Midbrain (tissue), 1 donor: ENCODE data around the gene SYCE3.

Source experiments
- DNase-seq: peaks from one replicate; lab custom pipeline; 2025; lab: John Stamatoyannopoulos, UW

Gene SYCE3

DNA sequence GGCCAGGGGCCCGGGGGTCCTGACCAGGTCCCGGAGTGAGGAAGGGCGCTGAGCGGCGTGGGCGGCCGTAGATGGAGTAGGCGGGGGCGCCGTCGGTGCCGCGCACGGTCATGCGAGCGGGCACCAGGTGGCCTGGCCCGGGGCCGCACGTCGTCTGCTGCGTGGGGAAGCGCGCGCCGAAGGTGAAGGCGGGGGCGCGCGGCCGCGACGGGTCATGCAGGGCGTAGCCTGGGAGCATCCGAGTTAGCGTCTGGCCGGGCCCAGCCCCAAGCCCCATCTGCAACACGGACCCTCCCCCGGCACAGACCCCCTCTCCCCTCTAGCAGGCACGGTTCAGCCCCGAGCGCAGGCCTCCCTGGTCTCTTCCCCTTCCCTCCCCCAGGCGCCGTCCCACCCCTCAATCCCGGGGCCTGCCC is 31.2 kb downstream of the SYCE3 start:
- no peak for DNase-seq

DNA sequence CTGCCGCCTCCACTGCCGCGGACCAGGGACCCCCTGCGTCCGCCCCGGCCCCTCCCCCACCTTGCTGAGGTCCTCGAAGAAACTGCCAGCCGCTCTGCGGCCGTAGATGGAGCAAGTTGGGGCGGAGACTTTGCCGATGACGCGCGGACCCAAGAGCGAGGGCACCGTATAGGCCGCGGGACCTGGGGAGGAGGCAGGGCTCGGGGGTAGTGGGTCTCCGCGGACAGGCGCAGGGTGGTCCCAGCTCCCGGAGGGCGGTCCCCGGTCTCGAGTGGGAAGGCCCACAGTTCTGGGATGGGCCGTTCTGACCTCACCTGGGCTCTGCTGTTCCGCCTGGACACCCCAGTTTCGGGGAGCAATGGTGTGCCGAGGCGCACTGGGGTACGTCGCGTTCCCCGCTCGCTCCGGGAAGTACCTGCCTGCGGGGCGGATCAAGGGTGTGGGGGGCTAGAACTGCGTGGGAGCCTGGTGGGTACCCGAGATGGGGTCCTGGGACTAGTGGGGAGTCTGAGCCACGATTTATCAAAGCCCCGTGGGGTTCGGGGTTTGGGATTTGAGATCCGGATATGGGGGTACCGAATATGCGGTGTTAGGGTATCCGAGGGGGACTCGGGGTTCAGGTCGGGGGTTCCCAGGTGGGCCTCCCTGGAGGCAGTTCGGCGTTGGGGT is 31.7 kb downstream of the SYCE3 start:
- DNase-seq: no peak

GRCh38 chr22:50530580-50530876 is 32.2 kb downstream of the SYCE3 start:
- DNase-seq: no peak

GRCh38 chr22:50529897-50530579 is 32.7 kb downstream of the SYCE3 start, which contains the start of gene TYMP:
Gene TYMP, minus strand, starts transcription at chr22:50530012. Its CDS starts 303 bp downstream, at chr22:50529709.
- DNase-seq: no peak

DNA sequence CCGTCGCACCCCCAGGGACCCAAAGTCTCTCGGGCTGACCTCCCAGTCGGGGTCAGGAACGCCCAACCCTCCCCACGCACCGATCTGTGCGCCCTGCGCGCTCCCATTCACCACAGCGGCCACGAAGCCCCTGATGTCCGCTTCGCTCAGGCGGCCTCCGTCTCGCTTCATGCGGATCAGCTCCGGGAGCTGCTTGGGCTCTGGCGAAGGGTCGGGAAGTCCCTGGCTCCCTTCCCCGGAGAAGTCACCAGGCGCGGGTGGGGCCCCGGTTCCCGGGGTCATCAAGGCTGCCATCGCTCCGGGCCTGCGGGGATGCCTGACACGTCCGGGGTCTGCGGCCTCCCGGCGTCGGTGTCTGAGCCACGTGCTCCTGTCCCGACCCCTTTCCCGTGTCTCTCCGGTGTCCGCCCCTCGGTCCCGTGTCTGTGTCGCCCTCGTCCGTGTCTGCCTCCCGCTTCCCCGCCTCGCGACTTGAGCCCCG is 33.3 kb downstream of the SYCE3 start:
- no peak for DNase-seq

DNA sequence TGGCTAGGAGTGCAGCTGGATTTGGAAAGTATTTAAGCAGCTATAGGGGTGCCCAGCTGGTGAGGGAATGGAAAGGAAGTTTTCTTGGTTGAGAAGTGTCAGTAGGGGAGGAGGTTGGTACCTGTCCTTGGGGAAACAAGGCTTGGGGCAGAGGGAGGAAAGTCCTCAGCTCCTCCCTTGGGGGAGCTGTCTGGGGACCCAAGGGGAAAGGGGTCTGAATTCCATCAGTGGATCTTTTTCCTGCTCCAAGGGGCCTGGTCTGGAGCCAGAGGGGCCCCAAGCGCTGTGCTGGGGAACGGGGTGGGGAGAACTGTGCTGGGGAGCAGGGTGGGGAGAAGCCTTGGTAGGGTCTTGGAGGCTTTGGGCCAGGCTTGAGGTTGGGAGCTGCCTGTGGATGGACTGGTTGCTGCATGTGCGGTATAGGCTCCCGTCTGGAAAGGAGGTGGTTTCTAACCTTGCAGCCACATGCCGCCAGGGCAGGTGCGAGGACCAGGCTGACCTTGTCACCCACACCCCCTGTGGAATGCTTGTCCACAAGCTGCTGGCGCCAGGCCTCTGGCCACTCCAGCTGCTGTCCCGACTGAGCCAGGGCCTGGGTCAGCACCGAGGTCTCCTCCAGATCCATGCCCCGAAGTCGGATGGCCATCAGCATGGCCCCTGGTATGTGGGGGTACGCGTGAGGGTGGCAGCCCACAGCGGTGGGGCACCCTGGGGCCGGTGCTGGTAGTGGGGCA is 33.9 kb downstream of the SYCE3 start:
- no peak for DNase-seq

DNA sequence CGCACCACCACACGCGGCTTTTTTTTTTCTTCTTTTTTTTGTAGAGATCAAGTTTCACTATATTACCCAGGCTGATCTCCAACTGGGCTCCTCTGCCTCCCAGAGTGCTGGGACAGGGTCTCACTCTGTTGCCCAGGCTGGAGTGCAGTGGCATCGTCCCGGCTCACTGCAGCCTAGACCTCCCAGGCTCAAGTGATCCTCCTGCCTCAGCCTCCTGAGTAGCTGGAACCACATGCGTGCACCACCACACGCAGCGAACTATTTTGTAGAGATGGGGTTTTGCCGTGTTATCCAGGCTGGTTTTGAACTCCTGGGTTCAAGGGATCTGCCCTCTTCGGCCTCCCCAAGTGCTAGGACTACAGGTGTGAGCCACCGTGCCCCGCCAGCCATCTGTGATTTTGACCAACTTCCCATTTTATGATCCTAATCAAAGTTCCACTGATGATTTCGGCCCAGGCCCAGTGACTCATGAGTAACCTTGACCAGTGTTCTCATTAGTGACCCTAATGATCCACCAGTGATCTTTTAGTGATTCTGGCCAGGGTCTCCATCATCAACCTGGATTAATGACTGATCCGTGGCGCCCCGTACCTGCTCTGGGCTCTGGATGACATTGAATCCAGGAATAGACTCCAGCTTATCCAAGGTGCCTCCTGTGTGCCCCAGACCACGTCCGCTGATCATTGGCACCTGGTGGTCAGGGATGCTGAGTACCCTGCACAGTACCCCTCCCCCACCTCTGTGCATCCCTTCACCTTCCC is 34.6 kb downstream of the SYCE3 start:
- no peak for DNase-seq

- DNase-seq: no peak
These were observed 35.6 kb downstream of the SYCE3 start for GRCh38 chr22:50526834-50527801.

DNA sequence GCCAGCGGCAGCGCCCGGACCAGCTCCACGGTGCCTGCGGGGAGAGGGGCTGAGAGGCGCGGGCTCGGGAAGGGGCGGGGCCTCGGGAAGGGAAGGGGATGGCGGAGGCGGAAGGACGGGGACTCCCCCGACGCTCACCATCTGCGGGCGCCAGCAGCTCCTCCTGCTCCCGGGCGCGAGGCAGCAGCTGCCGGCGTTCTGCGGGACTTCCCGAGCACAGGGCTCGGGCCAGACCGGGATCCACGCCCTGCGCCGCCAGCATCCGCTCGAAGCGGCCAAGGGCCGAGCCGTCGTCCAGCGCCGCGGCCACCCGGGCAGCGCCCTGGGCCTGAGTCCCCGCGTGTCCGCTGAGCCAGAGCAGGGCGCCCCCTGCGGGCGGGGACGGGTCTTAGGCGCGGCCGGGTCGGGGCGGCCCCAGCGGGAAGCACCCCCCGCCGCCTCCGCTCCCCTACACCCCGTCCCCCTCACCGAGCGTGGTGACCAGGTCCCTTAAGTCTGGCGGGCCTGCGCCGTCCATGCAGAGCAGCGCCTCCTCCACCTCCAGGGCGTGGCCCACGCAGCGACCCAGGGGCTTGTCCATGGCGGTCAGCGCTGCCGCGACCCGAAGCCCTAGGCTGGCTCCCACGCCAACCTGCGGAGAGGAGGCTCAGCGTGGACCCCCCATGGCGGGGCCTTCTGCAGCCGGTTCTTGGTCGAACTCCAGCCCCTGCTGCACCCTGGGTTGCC is 36.4 kb downstream of the SYCE3 start:
- DNase-seq: peak; percentile 57

DNA sequence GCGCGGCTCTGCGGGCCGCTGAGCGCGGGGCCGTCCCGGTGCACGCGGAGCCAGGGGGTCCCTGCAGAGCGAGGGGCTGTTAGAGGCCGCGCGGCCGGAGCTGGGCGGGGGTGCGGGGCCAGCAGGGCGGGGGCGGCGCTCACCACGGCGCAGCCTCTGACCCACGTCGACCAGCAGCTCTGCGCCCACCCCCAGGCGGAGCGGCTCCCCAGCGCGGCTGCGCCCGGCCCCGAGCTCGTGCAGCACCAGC is 36.9 kb downstream of the SYCE3 start:
- no peak for DNase-seq

DNA sequence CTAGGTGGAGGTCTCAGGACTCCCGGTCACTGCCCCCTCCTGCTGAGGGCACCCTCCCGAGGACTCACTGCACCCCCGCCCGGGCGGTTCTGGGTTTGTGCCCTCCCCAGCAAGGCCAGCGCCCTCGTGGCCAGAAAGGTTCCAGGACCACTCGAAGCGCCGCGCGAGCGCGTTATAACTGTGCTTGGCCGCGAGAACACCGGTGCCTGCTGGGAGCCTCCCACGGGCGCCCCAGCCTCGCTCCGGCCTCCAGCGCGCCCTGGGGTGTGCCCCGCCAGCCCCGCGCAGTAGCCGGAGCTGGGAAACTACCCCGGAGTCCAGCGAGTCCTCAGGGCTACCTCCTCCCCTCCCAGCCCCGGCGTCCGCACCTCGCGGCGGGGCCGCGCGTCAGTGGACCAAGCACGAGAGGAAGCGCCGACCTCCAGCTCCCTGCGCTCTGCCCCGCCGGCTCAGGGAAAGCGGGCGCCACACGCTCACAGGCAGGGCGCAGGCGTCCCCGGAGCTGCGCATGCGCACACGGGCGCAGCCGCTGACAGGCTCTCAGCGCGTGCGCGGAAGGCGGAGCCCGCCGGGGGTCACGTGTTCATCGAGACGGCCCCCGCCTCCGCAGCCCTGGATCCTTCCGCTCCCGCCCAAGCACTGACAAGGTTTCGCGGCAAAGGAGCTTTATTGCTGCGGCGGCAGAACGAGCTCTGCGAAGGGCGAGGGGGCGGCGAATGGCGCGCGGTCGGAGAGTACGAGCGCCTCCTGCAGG is 37.4 kb downstream of the SYCE3 start, which contains the start of gene SCO2:
SCO2 (minus strand) TSS at position 495 of the 754 bp plus-strand sequence. CDS start 1,187 bp downstream, outside the sequence.
- DNase-seq: peak; percentile 96

DNA sequence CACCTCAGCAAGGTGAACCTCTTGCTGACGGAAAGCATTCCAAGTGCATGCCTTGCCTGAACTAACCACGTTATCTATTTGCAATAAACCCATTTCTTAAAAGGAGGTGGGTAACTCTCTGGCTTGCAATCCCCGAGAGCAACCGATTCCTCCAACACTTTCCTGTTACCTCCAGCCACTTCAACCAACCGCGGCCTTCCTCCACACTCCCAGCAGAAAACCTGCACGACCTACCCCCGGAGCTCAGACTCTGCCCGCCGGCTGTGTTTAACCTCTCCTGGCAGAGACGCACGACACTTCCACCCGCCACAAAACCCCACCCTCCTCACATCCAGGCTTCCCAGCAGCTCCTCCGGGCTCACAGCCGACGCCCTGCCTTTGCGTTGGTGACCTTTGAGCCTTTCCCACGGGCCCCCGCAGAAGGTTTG is 38.0 kb downstream of the SYCE3 start:
- no peak for DNase-seq

DNA sequence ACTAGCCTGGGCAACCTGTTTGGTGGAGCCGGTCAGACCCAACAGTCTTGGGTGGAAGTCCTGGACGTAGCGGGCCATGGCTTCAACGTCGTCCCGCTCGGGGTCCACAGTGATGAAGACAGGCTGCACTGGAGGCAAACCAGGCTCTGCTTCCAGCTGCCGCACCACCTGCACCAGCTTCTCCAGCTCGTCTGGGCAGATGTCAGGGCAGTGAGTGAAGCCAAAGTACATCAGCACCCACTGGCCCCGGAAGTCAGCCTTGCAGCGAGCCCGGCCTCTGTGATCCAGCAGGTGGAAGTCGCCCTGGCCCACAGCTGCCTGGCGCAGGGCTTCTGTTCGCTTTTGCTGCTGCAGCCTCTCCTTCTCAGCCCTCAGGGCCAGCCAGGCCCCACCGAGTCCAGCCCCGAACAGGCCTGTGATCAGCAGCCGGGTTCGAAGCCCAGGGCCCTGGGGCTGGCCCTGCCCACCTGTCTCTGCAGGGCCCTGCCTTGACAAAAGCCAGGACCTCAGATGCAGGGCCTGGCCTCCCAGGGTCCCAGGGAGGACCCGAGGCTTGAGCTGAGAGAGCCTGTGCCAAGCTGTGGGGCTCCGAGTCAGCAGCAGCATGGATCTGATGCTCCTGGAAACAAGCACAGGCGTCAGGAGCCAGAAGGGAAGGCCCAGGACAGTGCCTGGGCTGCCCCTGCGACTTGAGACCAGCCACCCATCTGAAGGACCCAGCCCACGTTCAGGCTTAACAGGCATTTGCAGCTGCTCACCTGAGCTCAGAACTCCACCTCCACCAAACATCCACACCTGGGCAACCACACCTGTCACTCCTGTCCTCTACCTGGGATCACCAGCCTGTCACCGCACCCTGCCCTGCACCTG is 38.7 kb downstream of the SYCE3 start:
- DNase-seq: no peak

DNA sequence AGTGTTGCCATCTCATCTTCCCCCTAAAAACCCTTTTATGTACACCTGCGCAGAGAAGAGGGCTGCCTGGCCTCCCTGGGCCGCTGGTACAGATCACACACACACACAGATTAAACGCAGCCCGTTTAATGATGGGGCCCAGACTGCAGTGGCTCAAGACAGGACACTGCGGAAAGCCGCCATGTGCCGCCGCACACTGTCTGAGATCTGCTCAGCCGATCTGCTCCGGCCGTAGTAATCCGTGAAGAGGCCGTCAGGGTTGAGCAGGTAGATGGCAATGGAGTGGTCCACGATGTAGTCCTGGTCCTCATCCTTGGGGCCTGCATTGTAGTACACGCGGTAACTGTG is 39.3 kb downstream of the SYCE3 start:
- no peak for DNase-seq

GRCh38 chr22:50522806-50523438 is 39.8 kb downstream of the SYCE3 start:
- DNase-seq: no peak

DNA sequence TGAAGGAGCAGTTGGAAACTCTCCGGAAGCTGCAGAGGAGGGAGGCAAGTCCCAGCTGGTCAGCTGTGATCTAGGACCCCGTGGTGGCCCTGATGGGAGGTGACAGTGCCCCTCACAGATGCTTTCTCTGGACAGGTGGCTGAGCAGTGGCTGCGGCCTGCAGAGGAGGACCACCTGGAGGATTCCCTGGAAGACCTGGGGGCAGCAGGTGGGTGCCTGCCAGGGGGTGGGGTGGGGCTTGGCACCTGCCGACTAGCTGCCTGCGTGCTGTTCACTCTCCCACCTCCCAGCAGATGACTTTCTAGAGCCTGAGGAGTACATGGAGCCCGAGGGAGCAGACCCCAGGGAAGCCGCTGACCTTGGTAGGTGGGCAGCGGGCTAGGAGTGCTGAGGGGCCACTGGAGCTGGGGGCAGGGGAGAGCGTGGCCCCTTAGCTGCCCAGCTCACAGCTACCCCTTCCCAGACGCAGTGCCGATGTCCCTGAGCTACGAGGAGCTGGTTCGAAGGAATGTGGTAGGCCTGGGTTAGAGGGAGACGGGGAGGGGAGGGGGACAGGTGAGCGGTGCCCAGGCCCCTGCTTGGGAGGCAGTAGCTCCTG is 40.4 kb downstream of the SYCE3 start:
- no peak for DNase-seq

- DNase-seq: no peak
These were observed 41.0 kb downstream of the SYCE3 start for GRCh38 chr22:50521710-50522109.
